HG02571 (cell line): ENCODE results near the gene KDELR3.

Source experiments
- ATAC-seq: cut with Tn5 transposase; IDR thresholded peaks from one replicate; pipeline ENCODE4 v1.9.1; 2021; ENCODE audit warnings: mild to moderate bottlenecking, moderate library complexity; ENCODE audit not compliant: unreplicated experiment

KDELR3 gene

DNA sequence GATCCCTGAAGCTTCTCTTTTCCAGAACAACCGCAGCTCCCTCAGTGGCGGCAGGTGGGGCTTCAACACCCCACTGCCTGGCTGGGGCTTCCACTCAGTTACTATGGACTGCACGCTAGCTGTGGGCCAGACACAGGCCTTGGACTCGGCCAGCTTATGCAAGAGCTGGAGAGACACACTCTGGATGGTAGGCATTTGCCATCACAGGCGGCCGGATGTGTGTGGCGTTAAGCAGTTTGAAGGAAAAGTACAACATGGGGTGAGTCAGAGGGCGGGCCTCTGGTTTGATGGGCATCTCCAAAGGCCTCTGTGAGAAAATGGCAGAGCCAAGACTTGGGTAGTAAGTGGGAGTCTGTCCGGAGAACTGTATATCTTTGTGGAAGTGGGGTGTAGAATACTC lies 30.5 kb upstream of the KDELR3 start:
- no peak for ATAC-seq

GRCh38 chr22:38440747-38441350 lies 27.0 kb upstream of the KDELR3 start:
- ATAC-seq = no peak

DNA sequence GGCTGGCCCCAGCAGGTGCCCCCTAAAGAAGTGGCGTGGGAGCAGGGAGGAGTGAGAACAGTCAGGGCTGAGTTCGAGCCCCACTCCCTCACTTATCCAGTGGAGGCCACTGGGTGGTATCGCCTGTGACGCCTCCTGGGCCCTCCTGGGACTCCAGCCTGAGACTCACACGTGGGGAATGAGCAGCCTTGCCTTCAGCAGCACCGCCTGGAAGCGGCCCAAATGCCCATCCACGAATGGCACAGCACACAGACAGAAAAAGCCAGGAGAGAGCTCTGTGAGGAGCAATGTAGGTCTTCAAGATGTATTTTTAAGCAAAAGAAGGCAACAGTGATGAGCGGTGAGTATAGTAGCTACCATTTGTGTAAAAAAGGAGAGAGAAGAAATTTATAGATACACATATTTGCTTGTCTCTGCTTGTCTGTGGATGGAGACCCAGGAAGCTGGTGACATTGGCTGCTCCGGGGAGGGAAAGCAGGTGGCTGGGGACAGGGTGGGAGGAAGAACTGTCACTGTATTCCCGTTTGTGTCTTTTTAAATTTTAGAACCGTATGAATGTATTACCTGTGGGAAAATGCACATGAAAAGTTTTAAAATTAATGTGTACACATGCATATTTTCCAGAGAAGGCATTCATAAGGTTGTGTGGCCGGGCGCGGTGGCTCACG lies 26.1 kb upstream of the KDELR3 start:
- ATAC-seq = no peak

DNA sequence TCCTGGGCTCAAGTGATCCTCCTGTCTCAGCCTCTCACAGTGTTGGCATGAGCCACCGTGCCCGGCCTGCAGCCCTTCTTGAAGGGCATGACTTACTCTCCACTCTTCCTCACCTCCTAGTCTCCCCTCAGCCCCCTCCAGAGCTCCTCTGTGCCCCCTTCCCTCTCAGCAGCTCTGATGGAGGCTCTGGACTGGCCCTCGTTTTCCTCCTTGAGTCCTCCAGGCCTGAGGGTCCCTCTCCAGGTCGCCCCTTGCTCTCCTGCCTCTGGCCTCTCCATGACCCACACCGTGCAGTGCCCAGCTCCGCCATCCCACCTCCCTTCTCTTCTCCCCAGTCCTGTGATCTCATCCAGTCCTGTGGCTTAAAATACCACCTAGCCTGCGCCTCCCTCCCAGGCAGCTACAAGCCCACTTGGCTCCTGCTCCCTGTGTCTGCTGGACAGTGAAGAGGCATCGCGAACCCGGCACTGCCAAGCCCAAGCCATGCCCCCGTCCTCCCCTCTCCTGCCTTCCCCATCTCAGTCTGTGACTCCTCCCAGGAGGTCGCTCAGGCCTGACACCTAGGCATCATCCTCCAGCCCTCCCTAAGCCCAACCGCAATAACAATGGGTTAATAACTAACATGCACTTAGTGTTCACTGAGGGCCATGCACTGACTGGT lies 24.8 kb upstream of the KDELR3 start:
- no peak for ATAC-seq

DNA sequence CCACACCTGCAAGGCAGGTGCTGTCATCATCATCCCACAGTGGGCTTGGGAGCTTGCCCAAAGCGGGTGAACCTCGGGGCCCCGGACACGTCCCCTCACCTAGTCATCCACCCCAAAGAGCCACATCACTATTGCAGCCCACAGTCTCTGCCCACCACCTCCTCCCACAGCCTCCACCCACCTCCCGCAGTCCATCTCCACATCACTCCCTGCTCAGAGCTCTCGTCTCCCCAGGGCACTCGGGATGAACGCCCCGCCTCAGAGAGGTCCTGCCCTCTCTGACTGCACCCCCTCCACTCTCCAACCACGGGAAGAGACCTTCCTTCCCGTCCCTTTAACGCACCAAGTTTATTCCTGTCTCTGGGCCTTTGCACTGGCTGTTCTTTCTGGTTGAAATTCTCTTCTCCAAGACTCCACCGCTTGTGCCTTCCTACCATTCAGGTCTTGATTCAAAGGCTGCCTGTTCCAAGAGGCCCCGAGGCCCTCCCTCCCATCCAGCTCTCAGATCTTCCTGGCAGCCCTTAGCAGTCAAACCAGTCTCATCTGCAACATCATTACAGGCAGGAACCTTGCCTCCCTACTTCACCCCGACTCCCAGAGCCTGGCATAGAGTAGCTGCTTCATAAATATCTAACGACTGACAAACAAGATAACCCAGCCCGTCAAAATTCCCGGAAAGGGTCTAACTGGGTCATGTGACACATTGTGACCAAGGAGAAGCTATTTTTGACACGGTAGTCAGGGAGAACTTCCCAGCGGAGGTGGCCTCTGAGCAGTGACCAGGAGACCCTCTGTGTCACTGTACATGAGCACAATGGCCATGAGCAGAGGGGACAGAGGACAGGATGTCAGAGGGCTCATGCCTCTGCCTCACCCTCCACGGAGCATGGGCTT lies 24.0 kb upstream of the KDELR3 start:
- no peak for ATAC-seq

GRCh38 chr22:38444783-38445182 lies 23.1 kb upstream of the KDELR3 start:
- no peak for ATAC-seq

DNA sequence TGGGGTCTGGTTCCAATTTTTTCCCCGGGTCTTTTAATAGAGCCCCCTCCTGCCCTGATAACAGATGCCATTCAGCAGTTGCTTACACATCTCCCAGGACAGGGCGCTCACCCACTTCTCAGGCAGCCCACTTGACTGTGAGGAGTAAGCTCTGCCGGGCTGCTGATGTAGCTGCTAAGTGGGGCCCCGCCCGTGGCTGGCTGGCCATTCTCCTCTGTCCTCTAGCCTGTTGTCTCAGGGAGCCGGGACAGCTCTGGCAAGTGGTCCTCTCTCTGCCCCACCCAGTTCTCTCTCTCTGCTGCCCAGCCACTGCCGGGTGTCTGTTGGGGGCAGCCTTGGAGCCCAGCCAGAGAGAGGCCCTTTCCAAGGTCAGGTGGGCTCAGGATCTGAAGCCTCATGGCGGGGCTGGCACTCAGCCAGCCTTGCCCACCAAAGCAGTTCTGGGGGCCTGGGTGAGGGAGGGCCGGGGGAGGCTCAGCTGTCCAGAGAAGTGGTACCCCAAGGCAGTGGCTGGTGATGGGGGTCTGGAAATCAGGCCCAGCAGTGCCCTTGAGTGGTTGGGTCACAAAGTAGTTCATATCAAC lies 21.8 kb upstream of the KDELR3 start:
- ATAC-seq = no peak

DNA sequence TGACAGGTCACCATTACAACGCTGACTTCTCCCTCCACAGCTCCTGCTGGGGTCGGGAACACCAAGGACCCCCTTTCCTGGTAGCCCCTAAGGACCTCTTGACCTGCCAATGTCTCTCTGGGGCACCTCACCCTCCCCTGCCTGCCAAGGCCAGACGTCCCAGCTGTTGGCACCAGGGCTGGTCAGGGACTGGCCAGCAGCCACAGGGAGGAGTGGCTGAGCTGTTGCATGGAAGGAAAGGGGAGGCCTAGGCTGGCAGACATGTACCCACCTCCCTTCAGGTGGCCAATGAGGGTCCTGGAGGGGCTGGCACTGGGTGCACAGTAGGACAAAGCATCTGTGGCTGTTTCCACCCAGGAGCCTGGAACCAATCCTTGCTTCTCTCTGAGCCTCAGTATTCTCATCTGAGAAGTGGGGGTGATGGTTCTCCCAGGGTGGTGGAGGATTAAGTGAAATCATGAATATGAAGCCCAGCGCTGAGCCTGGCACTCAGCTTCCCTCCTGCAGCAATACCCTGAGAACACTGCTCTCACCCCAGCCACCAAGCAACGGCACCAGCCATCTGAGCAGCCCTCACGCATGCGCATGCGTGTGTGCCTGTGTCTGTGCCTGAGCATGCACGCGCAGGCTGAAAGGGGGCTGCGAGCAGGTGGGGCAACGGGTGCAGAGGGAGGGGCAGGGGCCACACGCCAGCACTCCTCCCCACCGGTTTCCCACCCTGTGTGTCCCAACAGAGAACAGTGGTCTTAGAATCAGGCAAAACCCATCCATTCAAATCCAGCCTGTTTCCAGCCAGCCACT lies 18.8 kb upstream of the KDELR3 start:
- no peak for ATAC-seq

- no peak for ATAC-seq
Observed at GRCh38 chr22:38449776-38450175, 18.1 kb upstream of the KDELR3 start.

GRCh38 chr22:38450234-38450797 lies 17.6 kb upstream of the KDELR3 start:
- ATAC-seq = no peak

DNA sequence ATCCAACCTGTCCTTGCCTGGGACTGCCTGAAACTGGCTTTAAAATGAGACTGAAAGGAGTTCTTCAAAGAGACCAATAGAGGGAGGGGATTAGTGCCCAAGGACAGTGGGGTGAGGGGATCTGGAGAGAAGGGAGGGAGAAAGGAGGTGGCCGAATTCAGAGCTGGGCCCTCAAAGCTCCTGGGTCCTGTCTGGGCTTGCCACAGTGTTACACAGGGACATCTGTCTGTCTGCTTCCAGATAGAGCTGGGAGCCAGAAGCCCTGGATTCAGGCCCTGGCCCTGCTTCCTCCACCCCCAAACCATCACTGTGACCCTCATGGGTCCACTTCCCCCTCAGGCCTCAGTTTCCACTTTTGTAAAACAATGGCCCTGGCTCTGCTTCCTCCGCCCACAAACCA lies 16.5 kb upstream of the KDELR3 start:
- no peak for ATAC-seq

- ATAC-seq = no peak
Observed at GRCh38 chr22:38451864-38452263, 16.0 kb upstream of the KDELR3 start.

DNA sequence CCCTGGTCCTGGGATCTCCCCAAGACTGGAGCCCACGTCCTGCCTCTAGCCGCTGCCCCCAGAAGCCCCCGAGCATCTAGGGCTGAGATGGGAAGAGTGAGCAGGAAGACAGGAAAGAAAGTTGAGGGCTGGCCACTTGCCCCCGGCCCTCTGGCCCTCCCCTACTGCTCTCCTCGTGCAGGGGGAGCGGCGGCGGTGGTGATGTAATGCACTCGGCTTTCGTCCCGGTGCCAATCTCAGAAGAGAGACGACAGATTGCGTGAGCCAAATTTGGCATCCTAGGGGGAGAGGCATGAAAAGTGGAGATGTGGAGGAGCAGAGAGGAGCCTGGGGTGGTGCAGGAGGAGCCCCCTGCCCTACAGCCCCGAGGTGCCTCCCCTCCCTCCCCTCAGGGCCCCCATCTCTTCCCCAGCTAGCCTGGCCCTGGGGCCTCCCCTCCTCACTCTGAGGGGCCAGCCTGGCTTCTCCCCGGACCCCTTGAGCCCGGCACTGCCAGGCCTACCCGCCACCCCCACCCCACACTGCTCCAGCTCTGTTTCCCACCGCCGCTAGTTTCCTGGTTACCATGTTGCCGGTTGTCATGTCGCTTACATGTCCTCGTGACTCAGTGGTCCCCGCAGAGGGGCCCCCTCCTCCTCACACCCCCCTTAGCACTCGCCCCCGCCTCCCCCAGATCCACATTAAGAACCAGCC lies 15.4 kb upstream of the KDELR3 start:
- no peak for ATAC-seq

DNA sequence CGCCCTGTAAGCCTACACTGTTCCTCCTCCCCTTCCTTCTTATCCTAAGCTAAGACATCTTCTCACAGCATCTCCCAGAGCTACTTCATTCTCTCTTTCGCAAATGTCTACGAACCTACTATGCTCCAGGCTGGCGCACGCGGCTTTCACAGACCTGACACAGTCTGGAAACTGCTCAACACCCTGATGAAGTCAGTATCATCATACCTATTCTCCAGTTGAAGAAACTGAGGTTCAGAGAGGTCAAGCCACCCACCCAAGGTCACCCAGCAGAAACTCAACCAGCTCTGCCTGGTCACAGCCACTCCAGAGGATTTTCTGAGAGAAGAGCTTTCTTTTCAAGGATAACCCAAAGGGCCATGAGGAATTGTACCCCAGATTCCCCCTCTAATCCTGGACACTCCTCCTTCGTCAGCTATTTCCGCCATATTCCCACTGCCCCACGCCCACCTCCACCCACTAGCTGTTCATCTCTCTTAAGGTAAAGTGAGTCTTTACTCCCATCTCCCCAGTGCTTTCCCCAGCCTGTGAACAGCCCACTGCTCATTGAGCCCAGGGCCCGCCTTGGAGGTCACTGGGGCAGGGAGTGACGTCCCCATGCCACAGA lies 14.7 kb upstream of the KDELR3 start:
- no peak for ATAC-seq

- ATAC-seq = no peak
Observed at GRCh38 chr22:38453996-38454352, 13.9 kb upstream of the KDELR3 start.

DNA sequence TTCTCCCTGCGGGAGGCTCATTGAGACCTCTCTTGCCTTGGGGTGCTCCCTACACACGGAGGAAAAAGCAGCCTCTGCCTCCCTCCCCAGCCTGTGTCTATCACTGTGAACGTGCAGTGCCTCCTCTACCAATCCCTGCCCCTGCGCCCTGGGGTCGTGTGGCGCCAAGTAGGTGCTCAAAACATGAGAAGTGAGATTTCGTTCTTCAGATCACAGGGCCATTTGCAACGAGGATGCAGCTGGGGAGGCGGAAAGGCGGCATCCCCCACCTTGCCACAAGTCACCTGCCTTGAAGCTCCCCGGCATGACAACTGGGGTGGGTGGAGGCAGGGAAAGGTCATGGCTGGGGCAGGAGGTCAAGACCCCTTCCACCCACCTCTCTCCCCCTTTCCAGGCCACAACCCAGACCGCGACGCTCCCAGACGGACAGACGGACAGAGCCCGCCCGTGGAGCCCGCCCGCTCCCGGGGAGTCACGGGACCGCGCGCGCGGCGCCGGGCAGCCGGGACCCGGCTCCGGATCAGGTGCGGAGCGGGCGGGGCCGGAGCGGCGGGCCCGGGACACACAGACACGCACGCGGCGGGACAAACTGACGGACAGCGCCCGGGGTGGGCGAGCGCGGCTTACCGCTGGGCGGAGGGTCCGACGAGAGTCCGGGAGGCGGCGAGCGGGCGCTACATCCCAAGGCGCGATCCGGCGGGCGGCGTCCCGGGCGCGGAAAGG lies 13.4 kb upstream of the KDELR3 start:
- ATAC-seq = no peak

- ATAC-seq = no peak
Observed at GRCh38 chr22:38455076-38455529, 12.8 kb upstream of the KDELR3 start, which contains the start of gene KCNJ4. TSS of gene KCNJ4 (minus strand) at chr22:38455199. CDS start at chr22:38428132, 27,067 bp downstream.
